Pancreas (tissue), 10 donors: ENCODE measurements around the gene NFILZ. TPM values are rescaled to one million over a fixed set of nuclear protein-coding genes. Genes with fewer than 3 reads are reported as not detected.

Experiments
- ATAC-seq, 4 donors: fragments of 200-7000 bp; cut with Tn5 transposase; one replicate each; pipeline versions ENCODE4 v1.8.0 to v1.9.1; 2020; ENCODE audit warnings: mild to moderate bottlenecking in 4 of 4, moderate library complexity in 4 of 4
- DNase-seq, 6 donors: peaks; one replicate each; pipeline ENCODE4 v3.0.0-alpha.2; 2020
- FAIRE-seq: peaks from 2 replicates; lab custom pipeline; 2012; peaks lifted over from hg19 to GRCh38; lab: Jason Lieb, UNC
- H3K27ac ChIP-seq, 4 donors: fragments of 200-600 bp; sonication (generic); 1 replicate in 3 of 4; 2 replicates in 1 of 4; pipeline versions ENCODE4 v1.5.0 to v1.8.0; 2020
- H3K27me3 ChIP-seq, 4 donors: fragments of 200-600 bp; one replicate each; pipeline ENCODE4 v1.8.0; 2021
- H3K36me3 ChIP-seq, 3 donors: fragments of 200-600 bp; sonication (generic) in 1 of 3; one replicate each; pipeline versions ENCODE4 v1.5.0 to v1.8.0; 2020 to 2021
- H3K4me1 ChIP-seq, 3 donors: fragments of 200-600 bp; one replicate each; pipeline ENCODE4 v1.8.0; 2021
- H3K4me3 ChIP-seq, 4 donors: fragments of 200-600 bp; sonication (generic) in 2 of 4; one replicate each; pipeline versions ENCODE4 v1.5.0 to v1.8.0; 2020 to 2021
- H3K9me3 ChIP-seq, 4 donors: fragments of 200-600 bp; one replicate each; pipeline ENCODE4 v1.8.0; 2021
- WGBS, 2 donors: extraction: QIAGEN DNeasy Blood & Tissue Kit; methylation state at CpG; one replicate each; pipeline ENCODE4 v1.1.7; 2013; 5-methylcytosine and 5-hydroxymethylcytosine counted together
- intact Hi-C, 3 donors: fragments of 100-400 bp; cut with DNase I; formaldehyde crosslinking; loops; one replicate each; pipeline versions ENCODE4 v1.11.1 to v1.14.2; 2022
- polyA plus RNA-seq, 2 donors: library from polyadenylated mRNA; stranded (reverse); fragments of 200-250 nt; gene quantifications; one replicate each; pipeline ENCODE4 v1.2.3, GENCODE V29; 2013
- total RNA-seq, 6 donors: library from RNA; stranded (reverse); fragmentation: NEBNext Ultra II Directional in 4 of 6; extraction: Animal tissue kit (Norgen Biotek cat#: 25700) in 4 of 6; gene quantifications; one replicate each; pipeline versions ENCODE4 v1.2.1 to v1.2.4, GENCODE V29; 2021 to 2023
- TF ChIP-seq, protein P1 (sequence below), 4 donors: fragments of 200-600 bp; sonication (generic) in 3 of 4; IDR thresholded peaks; one replicate each; pipeline versions ENCODE4 v1.5.0 to v1.8.0; 2021; ENCODE audit warnings: antibody characterized with exemption in 4 of 4
- donor health status: healthy with polysubstance abuse.
- donor health status: DM: no; HTN: no; CAD: no; lungs with moderate emphysema.
- donor health status: DM: no; HTN: no; CAD: no.
- donor health status: control.
- donor health status: control.
- donor health status: Bipolar disorder and iron deficiency.
- donor health status: DM: yes; HTN: yes; CAD: no.
- donor health status: DM: no; HTN: no; CAD: no.
- donor health status: DM: no; HTN: no; CAD: no.
- donor health status: DM: yes; HTN: yes; CAD: no.

Gene NFILZ
- total and polyA plus RNA-seq, 8 donors, result not detected

DNA sequence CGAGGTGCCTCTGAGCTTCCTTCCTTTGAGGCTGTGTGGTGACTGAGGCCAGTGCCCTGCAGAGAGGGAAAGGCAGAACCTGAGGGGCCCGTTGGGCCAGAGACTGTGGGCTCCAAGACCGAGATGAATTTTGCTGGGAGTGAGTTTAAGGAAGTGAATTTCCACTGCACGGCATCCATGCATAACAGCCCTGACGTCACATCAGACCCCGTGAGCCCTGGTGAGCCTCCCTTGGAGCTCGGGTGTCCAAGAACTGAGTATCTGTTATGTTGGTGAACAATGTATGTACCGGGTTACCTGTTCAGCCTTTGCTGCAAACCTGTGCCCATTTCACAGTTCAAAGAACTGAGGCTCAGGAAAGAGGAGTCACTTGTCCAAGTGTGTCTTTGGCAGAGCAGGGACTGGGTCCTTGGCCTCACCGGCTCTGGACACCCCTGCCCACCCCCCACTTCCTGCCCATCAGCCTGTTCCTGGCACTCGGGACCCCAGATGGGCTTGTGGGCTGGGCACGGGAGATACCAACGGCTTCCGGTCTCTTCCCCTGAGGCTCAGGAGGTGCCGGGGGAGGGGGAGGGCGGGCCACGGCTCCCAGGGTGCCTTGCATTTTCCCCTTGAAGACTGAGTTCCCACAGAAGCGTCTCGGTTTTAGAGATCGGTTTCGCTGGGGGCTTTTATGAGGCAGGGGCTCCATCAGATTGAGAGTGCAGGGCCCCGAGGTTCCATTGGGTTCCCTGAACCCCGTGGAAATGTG lies 33.7 kb downstream of the NFILZ start:
- ATAC-seq (peak in 1 of 4 donors; percentile 17), FAIRE-seq (no peak), DNase-seq (no peak)
- no peak overlapping the region for H3K27ac ChIP-seq
- H3K36me3 ChIP-seq, result no peaks in the 10 kb centered on the region
- no peak overlapping the region for H3K4me3 ChIP-seq
- H3K27me3 ChIP-seq, result peaks cover 0 to 2% (median 0%) of the 10 kb centered on the region in 4 donors
- H3K4me1 ChIP-seq, result no peaks in the 10 kb centered on the region
- intact Hi-C loops, result no loop called here
- 24 to 35% methylated on average over 22 of the region's 22 CpGs for WGBS, 2 donors
- no peaks in the 10 kb centered on the region for H3K9me3 ChIP-seq
- TF ChIP-seq, protein P1, sequence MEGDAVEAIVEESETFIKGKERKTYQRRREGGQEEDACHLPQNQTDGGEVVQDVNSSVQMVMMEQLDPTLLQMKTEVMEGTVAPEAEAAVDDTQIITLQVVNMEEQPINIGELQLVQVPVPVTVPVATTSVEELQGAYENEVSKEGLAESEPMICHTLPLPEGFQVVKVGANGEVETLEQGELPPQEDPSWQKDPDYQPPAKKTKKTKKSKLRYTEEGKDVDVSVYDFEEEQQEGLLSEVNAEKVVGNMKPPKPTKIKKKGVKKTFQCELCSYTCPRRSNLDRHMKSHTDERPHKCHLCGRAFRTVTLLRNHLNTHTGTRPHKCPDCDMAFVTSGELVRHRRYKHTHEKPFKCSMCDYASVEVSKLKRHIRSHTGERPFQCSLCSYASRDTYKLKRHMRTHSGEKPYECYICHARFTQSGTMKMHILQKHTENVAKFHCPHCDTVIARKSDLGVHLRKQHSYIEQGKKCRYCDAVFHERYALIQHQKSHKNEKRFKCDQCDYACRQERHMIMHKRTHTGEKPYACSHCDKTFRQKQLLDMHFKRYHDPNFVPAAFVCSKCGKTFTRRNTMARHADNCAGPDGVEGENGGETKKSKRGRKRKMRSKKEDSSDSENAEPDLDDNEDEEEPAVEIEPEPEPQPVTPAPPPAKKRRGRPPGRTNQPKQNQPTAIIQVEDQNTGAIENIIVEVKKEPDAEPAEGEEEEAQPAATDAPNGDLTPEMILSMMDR (IDR thresholded peaks at IDR 0.05), result no peak

DNA sequence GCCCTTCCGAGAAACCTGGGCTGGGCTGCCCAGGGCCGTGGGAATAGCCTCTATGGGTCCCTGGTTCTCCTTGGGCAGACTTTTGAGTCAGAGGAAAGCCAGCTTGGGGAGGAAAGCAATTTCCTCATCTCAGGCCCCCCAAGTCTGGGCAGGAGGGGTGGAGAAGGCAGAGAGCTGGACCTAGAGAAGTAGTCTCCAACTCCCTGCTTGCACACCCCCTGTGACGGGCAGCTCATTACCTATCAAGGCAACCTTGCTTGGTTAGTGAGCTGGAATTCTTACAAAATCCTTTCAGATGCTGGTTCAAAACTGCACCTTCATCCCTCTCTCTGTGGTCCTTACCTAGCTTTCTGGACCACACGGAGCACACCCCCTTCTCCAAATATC lies 34.2 kb downstream of the NFILZ start:
- TF ChIP-seq, protein P1 (IDR thresholded peaks at IDR 0.05), result no peak
- ATAC-seq (no peak), DNase-seq (no peak), FAIRE-seq (no peak)
- Histone ChIP-seq H3K27ac (no peak overlapping the region), H3K36me3 (no peaks in the 10 kb centered on the region), H3K4me3 (no peak overlapping the region), H3K27me3 (peaks cover 0 to 2% (median 0%) of the 10 kb centered on the region in 4 donors), H3K9me3 (no peaks in the 10 kb centered on the region), H3K4me1 (no peaks in the 10 kb centered on the region)
- intact Hi-C loops, result no loop called here
- 43 to 54% methylated on average over 4 of the region's 4 CpGs for WGBS, 2 donors

DNA sequence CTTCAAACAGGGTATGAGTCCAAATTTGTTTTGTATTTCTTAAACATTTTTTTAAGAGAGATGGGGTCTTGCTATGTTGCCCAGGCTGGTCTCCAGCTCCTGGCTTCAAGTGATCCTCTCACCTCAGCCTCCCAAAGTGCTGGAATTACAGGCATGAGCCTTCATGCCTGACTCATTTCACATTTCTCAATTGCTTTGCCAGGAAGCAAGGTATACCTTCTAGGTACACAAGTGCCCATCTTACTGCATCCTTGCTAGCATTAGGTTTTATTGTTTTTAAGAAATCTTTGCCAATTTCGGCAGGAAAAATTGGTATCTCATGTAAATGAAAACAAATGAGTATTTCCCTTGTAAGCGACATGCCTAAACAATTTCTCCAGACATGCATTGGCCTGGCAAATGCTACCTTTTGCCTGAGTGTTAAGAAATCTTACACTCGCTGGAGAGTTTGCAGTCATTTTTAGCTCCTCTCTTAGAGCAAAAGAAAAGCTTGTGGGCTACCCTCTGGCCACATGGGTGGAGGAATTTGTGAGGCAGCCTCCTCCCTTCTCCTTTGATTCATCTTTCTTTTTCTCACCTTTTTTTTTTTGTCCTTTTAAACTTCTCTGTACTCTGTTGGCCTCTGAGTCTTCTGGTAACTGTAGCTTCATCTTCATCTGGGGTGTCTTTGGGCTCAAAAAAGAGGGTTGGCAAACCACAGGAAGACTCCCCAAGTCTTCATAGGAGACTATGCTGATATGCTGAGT lies 35.2 kb downstream of the NFILZ start:
- FAIRE-seq, result no peak
- WGBS, 2 donors, result 48 to 71% methylated on average over 3 of the region's 3 CpGs
- no peak for ATAC-seq

DNA sequence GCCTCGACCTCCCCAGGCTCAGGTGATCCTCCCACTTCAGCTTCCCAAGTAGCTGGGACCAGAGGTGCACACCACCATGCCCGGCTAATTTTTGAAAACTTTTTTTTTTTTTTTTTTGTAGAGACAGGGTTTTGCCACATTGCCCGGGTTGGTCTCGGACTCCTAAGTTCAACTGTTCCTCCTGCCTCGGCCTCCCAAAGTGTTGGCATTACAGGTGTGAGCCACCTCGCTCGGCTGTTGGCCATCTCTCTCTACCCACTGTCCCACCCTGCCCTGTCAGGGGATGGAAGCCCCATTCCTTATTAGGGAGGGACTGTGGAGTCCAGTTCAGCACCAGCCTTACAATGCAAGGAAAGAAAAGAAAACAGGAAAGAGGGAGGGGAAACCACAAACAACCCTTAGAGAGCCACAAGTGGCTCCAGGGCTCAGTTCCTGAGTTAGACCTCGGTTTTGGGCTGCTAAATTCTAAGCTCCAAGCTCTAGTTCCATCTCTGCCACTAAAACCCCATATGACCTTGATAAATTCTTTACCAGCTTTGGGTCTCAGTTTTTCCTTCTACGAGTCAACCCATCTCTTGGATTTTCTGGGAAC lies 36.5 kb downstream of the NFILZ start:
- no peak for FAIRE-seq
- Histone ChIP-seq H3K27me3 (peaks cover 0 to 2% (median 0%) of the 10 kb centered on the region in 4 donors), H3K36me3 (no peaks in the 10 kb centered on the region), H3K4me1 (no peaks in the 10 kb centered on the region), H3K4me3 (no peak overlapping the region), H3K9me3 (no peaks in the 10 kb centered on the region), H3K27ac (no peak overlapping the region)
- intact Hi-C loops, result no loop called here
- no peak for DNase-seq
- TF ChIP-seq, protein P1 (IDR thresholded peaks at IDR 0.05), result no peak
- no peak for ATAC-seq
- 55 to 66% methylated on average over 9 of the region's 9 CpGs for WGBS, 2 donors

More for the DNA sequence above, 35.2 kb downstream of the NFILZ start:
- Histone ChIP-seq H3K4me1 (no peaks in the 10 kb centered on the region), H3K4me3 (no peak overlapping the region), H3K36me3 (no peaks in the 10 kb centered on the region), H3K27me3 (peaks cover 0 to 2% (median 0%) of the 10 kb centered on the region in 4 donors), H3K9me3 (no peaks in the 10 kb centered on the region), H3K27ac (no peak overlapping the region)
- intact Hi-C loops, result no loop called here
- no peak for DNase-seq
- TF ChIP-seq, protein P1 (IDR thresholded peaks at IDR 0.05), result no peak
